Renal pelvis (tissue), 4 donors: ENCODE measurements around the gene COL13A1. TPM values are rescaled to one million over a fixed set of nuclear protein-coding genes. Genes with fewer than 3 reads are reported as not detected.
A peak's percentile ranks its signal among the peaks of the same experiment; 100 is the strongest.

Experiments
- DNase-seq: peaks from one replicate; pipeline ENCODE4 v3.0.0-alpha.2; 2013
- polyA plus RNA-seq, 3 donors: library from polyadenylated mRNA; unstranded; fragments of 120-200 nt; gene quantifications; one replicate each; pipeline ENCODE4 v1.2.1, GENCODE V29; 2013; ENCODE audit not compliant: insufficient read length in 3 of 3

COL13A1 gene
- polyA plus RNA-seq, 3 donors, result 29.1 to 29.6 (median 29.6) TPM

DNA sequence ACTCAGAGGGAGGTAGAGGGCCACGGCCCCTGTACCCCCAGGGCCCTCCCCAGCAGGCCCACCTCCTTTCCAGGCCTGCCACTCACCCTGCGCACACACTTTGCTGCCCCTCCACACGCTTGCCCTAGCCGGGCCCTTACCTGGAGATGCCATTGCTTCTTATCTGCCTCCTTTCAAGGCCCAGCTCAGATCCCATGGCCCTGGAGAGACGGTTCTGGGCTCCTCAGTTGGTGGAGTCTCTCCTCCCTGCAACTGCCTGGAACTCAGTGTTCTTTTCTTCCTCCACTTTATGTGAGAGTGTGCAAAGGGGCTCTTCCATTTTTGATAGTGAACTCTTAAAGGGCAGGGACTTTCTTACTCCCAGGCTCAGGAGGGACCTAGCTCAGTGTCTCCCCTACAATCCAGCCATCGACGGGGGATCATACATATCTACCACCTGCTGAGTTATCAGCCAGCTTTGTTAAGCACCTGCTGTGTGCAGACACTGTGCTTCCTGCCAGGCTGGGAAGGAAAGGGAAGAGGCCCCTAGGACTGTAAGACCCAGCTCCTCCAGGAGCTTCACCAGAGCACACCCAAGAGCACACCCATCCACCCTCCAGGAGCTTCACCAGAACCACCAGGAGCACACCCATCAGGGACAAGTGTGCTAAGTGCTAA, 161.6 kb downstream of the COL13A1 start:
- DNase-seq, result no peak

DNA sequence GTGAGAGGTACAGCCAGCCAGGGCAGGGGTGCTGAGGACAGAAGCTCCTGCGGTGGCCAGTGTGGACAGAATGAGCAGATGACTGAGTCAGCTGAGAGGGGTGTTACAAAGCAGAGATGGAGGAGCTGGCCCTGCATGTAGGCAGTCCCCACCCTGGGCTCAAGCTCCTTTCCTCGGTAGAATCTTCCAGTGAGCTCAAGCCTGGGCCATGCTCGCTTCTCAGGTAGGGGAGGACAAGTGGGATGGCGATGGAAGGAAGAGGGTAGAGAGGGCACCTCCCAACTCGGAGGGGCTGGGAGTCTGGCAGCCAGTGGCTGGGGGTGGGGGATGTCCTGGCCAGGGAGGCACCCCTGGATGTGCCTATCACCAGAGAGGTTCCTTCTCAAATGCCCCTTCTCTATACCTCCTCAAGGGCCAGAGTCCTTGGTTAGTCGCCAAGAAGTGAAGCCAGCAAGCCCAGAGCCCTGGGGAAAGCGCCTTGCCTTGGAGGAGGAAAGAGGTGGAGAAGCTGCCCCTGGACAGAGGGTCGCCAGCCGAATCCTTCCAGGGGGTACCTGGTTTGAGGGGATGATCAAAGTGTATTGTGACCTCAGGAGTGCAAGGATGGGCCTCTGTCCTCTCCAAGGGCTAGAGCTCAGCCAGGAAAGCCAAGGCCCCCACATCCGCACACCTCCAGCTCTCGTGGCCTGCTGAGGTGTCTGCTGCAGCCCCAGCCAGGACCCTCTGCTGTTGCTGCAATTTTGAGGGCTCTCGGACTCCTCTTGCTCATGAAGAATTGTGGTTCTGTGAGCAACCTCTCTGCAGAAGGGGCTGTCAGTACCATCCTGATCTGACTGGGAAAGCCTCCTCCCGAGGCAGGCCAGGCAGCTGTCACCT, 162.4 kb downstream of the COL13A1 start:
- DNase-seq, result no peak

GRCh38 chr10:69965086-69965485, 163.4 kb downstream of the COL13A1 start:
- DNase-seq, result no peak

DNA sequence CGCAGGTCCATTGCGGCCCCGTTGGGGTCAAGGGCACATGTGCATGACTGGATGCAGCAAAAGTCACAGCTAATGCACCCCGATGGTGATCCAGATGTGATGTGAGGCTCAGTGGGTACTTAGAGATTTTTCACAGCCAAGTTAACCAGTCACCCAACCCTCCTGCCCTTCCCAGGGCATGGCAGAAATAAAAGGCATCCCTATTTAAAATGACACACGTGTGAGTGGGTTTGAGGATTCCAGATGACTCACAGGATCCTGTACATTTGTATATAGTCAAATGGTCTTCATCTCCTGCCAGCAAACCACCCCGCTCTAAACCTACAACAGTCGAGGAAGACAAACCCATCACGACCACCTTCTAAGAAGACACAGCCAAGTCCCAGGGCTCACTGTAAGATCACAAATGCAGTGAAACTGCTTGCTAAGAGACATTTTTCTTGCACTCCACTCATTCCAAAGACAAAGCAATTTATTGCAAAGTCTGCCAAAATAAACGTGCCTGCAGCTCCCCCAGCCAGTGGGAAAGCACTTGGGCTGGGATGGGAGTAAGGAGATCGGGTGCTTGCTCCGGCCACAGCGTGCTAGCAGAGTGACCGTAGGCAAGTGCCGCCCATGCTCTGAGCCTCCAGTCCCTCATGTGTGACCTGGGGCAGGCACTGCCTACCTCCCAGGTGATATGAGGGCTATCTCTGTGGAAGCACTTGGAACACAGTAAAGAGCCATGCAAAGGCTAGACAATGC, 164.4 kb downstream of the COL13A1 start:
- DNase-seq, result peak; percentile 16

GRCh38 chr10:69968830-69969229, 167.1 kb downstream of the COL13A1 start:
- DNase-seq, result peak; percentile 27

DNA sequence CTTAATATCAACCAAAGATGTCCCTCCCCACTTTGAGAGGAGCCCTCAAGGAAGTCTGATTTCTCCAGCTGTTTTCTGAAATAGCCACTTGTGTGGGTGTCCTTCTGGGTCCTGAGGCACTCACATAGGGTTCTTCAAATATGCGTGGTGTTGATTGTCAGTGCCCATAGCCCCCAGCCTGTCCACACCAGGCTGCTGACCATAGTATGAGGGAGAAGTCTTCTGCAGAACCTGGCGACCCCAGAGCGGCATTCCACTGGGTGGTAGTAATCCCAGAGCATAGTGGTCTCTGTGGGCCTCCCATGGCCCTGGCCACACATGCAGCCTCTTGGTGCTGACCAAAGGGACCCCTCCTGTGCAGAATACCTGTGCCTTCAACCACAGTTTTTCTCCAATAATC, 168.3 kb downstream of the COL13A1 start:
- DNase-seq, result no peak

DNA sequence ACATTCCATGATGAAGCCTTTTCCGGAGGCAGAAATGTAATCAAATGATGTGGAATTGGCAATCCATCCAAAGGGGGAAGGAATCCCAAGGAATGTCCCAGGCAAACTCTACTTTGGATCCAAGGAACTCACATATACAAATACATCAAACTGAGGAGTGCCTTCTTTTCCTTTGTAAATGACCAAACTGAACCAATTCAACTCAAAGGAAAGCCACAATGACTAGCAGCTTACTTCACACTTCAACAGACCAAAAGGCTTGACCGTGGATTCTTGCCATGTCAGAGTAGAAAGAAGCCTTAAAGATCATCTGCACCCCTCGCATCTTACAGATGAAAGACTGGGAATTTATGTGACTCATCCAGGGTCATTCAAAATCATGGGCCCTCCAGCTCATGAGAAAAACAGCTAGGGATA, 171.3 kb downstream of the COL13A1 start:
- DNase-seq, result no peak

DNA sequence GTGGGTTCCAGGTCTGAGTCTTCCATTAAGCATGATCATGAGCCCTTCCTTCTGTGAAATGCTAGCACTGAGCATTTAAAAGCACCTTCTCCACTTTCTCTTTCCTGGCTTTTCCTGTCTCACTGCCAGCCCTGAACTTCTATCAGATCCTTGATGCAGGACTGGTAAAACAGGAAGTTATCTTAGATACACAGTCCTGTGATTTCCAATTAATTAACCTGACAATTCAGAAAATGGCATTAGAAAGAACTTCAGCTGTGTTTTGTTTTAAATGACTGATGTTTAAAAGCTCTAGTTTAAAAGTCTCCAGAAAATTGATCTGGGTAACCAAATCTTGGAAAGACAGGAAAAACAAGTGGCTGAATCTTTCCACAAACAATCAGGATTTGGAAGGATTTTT, 172.0 kb downstream of the COL13A1 start:
- no peak for DNase-seq

- no peak for DNase-seq
These were observed 172.9 kb downstream of the COL13A1 start for GRCh38 chr10:69974551-69975155.

DNA sequence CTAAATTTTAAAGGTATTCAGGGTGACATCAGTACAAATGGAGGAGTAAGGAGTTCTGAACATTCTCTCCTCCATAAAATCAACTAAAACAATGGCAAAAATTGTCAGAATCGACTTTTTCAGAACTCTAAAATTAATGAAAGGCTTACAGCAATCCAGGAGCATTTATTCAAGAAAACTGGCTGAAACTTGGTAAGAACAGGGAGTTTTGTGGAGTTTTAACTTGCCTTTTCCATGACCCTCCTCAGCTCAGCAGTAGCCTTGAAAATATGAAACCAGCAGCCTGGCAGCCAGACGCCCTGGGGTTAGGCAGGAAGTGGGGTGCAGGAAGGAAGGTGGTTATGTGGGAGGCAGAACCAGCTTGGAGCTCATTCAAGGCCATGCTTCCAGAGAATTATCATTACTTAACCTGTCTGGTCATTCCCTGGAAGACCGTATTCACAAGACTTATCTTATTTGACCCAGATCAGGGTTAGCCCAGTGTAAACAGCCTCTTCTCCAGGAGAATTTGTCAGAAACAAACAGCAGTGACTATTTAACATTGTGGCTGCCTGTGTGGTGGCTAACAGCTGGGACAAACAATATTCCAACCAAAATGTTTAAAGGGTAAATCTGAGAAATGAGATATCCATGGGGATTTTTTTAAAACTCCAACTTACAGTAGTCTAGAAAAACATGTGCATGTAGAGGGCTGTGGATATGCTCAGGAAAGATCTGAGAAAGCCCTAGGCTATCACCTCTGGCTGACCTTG, 175.3 kb downstream of the COL13A1 start:
- no peak for DNase-seq

DNA sequence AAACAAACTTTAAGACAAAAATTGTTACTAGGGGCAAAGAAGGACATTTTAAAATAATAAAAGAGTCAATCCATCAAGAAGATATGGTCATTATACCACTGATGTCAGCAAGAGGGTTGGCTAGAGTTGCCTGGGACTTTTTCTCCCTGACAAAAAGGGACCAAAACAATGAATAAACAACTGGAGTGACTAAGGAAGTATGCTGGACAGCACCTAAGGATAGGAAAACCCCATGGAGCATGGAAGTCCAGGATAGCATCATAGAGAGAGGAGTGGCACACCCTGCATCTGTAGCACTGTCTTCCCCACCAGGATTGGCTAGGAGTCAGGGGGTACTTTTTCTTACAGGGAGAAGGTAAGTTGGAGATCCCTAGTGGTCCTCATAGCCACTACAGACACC, 177.5 kb downstream of the COL13A1 start:
- no peak for DNase-seq

DNA sequence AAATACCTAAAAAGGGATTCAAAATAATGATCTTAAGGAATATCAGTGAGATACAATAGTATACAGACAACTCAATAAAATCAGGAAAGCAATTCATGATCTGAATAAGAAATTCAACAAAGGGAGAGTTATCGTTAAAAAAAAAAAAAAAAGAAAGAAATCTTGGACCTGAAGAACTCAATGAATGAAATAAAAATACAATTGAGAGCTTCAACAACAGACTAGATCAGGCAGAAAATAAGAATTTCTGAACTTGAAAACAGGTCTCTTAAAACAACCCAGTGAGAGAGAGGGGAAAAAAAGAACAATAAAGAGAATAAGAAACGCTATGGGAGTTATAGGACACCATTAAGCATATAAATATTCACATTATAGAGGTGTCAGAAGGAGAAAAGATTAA, 179.0 kb downstream of the COL13A1 start:
- DNase-seq, result no peak

DNA sequence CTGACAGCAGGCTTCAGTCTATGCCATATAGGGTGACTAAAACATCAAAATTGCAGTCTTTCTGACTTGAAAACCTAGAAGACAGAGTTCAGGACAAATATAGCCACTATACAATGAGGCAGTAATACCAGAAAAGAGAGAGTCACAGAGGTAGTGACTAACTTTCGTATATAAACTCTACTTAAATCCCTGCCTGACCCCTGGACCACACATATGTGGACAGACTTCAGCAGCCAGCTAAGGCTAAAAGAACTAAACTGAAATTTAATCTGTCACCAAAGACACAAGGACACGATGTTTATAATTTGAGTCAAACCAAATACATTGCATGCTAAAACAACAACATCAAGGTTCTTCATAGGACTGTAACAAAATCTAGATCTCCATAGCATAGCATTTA, 186.4 kb downstream of the COL13A1 start:
- DNase-seq, result no peak

DNA sequence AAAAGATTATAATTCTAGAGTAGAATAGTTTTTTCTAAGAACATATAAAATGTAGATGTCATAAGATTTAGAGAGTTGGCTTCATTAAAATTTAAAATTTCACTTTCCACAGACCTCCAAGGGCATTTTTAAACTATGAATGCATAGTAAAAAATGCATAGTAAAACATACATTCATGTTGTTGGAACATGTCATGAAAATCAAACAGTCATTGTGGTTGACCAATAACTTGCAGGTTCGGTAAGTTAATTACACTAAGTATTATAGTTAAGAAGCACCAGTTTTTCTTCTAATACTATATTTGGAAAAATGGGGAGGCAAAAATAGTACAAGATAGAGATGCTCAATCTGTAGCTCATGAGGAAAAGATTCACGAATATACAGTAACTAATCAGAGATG, 189.4 kb downstream of the COL13A1 start:
- no peak for DNase-seq

DNA sequence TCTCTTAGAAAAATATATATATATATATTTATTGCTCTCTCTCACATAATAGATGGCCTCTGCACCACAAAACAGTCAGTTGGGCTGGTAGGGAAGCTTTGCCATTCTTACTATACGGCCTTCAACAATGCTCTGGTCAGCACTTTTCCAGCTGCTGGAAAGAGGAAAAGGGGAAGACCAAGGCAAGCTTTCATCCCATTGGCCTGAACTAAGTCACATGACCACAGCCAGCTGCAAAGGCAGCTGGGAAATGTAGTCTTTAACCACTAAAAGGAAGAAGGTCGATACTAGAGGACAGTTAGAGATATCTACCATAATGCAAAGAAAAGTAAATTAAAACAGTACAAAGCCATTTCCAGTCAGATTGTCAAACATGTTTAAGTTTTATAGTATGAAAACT, 192.6 kb downstream of the COL13A1 start:
- DNase-seq, result no peak

DNA sequence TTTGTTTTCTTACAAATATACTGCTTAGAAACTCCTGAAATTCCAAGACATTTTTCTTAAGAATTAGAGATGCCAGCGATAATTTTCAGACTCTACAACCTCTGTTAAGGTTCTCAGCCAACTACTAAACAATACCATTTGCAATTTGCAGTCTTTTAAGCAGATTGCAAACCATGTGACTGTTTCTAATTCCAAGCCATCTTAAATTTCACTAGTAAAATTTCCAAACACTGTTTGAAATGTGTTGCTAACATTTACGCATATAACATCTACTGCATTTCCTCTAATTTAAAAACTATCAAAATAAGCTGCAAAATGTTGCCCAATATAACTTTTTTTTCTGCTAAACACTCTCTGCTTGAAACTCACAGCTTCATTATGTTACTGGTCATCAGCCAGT, 194.9 kb downstream of the COL13A1 start:
- no peak for DNase-seq

DNA sequence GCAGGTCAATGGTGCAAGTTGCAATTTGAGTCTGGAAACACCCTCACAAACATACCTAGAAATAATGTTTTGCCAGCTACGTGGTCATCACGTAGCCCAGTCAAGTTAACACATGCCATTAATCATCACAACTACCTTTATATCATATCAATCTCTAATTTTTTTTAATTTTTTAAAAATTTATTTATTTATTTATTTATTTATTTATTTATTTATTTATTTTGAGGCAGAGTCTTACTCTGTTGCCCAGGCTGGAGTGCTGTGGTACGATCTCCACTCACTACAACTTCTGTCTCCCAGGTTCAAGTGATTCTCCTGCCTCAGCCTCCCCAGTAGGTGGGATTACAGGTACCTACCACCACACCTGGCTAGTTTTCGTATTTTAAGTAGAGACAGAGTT, 198.6 kb downstream of the COL13A1 start:
- no peak for DNase-seq

- DNase-seq, result no peak
These were observed 205.6 kb downstream of the COL13A1 start for GRCh38 chr10:70007116-70007820.
